GM12801 (cell line): Measurements from ENCODE around the gene C2CD4A.

Experiments
- CTCF ChIP-seq: IDR thresholded peaks from one replicate; pipeline ENCODE4 v1.5.1; 2011; ENCODE audit warnings: control low read depth; ENCODE audit not compliant: insufficient read length; ENCODE audit errors: extremely low read depth

C2CD4A gene

GRCh38 chr15:62107571-62108121, 40.9 kb downstream of the C2CD4A start:
- TF ChIP-seq CTCF = no peak

- no peak for TF ChIP-seq CTCF
Observed at GRCh38 chr15:62108411-62108810, 41.6 kb downstream of the C2CD4A start.

- TF ChIP-seq CTCF = no peak
Observed at GRCh38 chr15:62109437-62109836, 42.7 kb downstream of the C2CD4A start.

GRCh38 chr15:62109982-62110851, 43.4 kb downstream of the C2CD4A start:
- TF ChIP-seq CTCF = no peak

- TF ChIP-seq CTCF = no peak
Observed at GRCh38 chr15:62112081-62112480, 45.3 kb downstream of the C2CD4A start.

- no peak for TF ChIP-seq CTCF
Observed at GRCh38 chr15:62112616-62113593, 46.1 kb downstream of the C2CD4A start.

GRCh38 chr15:62115847-62116246, 49.1 kb downstream of the C2CD4A start:
- TF ChIP-seq CTCF = no peak
